ENCODE data around the gene KRTAP10-6.
"Not testable (repeated sequence)": the region's sequence is repeated elsewhere in the genome, so short reads cannot be mapped to it uniquely, and the experiment has no call there.

The KRTAP10-6 gene

DNA sequence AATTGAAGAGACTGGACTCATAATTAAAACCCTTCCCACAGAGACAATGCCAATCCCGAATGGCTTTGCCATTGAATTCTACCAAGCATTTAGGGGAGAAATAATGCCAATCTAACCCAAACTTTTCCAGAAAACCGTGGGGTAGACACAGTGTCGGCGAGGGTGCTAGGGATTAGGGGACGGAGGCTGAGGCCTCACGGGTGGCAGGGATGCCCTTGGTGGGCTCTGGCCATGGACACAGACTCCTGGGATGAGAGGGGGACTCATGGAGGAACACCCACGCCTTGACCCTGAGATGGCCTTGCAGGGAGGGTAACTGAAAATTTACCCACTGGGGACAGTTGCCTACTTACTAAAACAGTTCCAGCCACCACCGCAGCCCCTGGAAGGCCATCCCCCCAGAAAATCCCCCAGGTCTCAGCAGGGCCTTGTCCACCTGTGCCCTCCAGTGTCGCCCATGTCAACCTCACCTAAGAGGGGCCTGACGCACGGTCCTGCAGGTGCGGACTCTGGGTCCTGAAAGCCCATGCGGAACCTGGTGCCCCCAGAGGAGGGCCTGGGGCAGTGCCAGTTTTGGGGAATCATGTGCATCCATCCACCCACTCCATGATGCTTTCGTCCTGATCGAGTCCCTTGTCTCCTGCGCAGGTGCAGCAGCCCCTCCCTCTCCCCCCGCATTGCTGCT, 13.8 kb downstream of the KRTAP10-6 start:
- DNase-seq (ENCODE audit: low read depth) = no peak

DNA sequence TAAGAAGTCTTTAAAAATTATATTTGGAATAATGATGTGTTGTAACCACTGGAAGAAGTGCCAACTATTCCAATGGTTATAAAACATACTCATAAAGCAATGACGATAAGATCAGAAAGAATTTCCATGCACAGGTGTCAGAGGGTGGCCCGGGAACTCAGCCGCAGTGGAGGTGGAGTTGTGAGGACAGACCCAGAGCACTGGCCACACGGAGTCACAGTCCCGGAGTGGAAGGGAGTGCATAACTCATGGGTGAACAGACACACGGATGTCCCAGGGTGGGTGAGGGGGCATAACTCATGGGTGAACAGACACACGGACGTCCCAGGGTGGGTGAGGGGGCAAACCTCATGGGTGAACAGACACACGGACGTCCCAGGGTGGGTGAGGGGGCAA, 16.3 kb downstream of the KRTAP10-6 start:
- no peak for DNase-seq (ENCODE audit: low read depth)

DNA sequence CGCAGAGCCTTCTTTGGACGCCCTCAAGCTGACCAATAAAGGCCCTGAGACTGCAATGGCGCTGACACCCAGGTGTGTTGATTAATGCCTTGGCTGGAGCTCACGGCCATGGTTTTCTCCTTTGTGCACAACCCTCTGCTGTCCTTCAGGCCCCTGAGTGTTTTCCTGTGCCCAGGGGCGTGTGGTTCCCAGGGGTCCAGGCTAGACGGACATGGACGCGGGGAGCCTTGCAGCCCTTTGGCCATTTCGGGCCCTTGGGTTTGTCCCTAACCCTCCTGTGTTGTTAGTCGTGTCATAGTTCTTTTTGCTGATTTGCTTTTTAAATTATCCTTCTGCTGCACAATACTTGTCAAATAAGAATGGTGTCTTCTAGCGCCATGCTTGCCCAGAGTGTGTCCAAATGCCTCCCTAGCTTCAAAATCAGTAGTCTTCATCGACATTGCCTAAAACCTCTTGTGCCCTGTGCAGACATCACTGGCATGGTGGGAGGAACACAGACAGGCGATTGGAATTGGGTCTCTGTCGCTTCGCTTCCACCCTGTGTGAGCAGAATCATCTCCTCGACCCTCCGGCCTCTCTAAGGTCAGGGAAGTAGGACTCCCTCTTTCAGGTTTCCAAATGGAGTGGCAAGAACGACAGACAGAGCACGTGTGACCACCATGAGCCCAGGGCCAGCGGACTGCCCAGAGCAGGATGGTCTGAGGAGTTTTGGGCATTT, 16.8 kb downstream of the KRTAP10-6 start:
- no peak for DNase-seq (ENCODE audit: low read depth)

DNA sequence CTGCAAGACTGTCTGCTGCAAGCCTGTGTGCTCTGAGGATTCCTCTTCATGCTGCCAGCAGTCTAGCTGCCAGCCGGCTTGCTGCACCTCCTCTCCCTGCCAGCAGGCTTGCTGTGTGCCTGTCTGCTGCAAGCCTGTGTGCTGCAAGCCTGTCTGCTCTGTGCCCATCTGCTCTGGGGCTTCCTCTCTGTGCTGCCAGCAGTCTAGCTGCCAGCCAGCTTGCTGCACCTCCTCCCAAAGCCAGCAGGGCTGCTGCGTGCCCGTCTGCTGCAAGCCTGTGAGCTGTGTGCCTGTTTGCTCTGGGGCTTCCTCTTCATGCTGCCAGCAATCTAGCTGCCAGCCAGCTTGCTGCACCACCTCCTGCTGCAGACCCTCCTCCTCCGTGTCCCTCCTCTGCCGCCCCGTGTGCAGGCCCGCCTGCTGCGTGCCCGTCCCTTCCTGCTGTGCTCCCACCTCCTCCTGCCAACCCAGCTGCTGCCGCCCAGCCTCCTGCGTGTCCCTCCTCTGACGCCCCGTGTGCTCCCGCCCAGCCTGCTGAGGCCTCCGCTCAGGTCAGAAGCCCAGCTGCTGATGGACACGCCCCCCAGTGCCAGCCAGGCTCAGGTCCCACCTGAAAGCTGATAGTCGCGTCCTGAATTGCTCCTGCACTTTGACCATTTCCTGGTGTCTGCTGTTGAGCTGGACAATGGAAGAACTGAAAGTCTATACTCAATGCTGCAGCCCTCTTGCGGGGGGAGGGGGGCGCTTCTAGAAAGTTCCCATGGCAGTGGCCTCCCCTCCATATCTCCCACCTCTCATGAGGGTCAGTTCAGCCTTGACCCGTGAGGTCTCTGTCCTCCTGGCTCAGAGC, 17.6 kb downstream of the KRTAP10-6 start:
- no peak for DNase-seq (ENCODE audit: low read depth)

DNA sequence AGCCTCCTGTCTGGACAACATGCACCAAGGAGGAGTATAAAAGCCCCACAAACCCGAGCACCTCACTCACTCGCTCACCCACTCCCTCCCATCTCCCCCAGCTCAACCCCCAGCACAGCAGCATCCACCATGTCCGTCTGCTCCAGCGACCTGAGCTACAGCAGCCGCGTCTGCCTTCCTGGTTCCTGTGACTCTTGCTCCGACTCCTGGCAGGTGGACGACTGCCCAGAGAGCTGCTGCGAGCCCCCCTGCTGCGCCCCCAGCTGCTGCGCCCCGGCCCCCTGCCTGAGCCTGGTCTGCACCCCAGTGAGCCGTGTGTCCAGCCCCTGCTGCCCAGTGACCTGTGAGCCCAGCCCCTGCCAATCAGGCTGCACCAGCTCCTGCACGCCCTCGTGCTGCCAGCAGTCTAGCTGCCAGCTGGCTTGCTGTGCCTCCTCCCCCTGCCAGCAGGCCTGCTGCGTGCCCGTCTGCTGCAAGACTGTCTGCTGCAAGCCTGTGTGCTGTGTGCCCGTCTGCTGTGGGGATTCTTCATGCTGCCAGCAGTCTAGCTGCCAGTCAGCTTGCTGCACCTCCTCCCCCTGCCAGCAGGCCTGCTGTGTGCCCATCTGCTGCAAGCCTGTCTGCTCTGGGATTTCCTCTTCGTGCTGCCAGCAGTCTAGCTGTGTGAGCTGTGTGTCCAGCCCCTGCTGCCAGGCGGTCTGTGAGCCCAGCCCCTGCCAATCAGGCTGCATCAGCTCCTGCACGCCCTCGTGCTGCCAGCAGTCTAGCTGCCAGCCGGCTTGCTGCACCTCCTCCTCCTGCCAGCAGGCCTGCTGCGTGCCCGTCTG, 18.5 kb downstream of the KRTAP10-6 start, which contains the start of gene KRTAP10-4:
Gene KRTAP10-4 (plus strand): TSS at position 100 of the 827 bp plus-strand sequence. CDS start 30 bp downstream, at position 130.
- not testable (repeated sequence) for DNase-seq (ENCODE audit: low read depth)

DNA sequence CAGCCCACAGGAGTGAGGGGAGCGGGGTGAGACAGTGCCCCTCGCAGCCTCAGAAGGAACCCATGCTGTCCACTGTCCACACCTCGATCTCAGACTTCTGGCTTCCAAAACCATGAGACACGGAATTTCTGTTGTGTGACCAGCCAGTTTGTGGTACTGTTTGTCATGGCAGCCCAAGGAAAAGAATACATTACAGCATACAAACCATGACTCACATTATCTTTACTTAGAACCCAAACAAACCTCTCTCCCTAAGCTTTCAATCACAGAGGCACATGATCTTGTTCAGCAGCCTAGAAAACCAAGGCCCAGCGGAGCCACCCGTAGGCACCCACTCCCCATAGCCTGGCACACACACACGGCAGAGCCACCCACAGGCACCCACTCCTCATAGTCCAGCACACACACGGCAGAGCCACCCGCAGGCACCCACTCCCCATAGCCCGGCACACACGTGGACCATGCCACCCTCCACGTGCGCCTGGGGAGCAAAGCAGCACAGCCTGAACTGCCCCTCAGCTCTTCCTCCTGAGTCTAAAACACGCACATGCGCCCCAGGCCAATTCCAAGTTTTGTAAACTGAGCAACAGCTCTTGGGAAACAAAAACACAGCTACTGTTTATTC, 19.2 kb downstream of the KRTAP10-6 start:
- no peak for DNase-seq (ENCODE audit: low read depth)

DNA sequence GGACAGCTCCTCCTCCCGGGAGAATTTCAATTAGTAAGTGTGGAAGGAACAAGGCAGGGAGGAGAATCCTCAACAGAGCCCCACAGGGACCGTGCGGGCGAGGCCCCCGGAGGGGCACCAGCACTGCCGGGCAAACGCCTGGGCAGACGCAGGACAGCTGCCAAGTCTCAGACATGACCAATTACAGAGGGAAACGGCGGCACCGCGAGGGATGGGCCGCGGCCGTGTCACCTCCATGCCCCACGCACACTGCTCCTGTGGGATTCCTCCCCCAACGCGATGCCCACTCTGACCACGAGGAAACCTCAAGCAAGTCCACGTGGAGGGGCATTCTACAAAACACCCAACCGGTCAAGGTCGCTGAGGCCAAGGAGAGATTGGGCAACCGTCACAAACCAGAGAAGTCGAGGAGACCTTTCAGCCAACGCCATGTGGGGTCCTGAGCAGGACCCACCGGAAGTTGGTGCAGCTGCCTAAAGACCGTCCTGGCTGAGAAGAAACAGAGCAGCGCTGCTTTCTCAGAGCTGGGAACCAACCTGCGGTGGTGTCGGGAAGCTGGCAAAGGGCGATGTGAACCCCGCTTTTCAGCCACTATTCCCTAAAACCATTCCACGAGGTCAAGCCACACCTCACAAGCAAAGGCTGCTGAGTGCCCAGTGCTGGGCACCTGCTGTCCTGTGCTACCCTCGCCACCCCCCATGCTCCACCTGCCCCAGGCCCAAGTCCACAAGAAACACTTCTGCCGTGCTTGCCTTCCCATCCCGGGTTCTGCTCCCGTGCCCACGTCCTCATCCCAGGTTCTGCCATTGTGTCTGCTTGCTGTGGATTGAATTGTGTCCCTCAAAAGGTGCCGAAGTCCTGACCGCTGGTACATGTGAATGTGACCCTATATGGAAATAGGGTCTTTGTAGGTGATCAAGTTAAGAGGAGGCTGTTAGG, 20.2 kb downstream of the KRTAP10-6 start:
- no peak for DNase-seq (ENCODE audit: low read depth)

DNA sequence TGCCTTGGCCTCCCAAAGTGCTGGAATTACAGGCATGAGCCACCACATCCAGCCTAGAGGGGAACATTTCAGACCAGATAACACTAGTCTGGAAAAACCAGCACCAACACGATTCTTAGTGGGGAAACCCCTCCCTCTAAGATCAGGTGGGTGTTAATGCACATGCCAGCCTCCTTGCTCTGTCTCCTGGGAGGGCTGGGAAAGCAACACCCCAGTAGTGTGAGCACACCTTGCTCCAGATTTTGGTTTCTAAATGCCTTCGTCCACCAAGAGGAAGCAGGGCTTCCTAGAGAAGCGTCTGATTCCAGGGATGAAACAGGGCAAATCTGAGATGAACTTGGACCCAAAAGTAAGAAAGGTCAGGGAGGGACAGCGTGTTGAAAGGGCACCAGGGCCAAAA, 21.0 kb downstream of the KRTAP10-6 start:
- DNase-seq (ENCODE audit: low read depth) = no peak

DNA sequence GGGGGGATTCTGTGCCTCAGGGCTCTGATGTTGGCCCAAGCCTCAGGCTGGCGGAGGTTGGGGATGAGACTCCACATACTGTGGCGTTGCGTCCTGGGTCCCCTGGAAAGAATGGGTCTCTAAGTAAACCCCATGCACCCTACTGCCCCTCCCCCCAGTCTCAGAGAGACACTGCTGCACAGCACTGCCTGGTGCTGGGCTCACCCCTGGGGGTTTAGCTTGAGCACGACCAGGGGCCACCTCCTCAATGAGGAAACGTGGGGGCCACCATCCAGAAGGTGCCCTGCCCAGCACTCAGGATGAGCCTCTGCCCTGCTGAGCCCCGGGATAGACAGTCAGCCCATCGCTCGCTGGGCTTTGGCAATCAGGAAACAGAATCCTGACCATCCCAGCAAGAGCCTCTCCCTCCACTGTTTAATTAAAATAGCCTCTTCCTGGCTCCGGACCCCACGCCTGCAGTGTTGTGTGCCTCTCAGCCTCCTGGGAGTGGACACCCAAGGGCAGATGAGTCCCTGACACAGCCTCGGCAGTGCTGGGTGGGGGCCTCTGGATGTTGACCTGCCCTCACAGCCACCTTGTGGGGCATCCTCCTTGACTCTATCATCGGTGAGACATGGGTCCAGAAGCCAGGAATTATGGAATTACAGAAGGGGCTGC, 22.3 kb downstream of the KRTAP10-6 start:
- DNase-seq (ENCODE audit: low read depth) = no peak

DNA sequence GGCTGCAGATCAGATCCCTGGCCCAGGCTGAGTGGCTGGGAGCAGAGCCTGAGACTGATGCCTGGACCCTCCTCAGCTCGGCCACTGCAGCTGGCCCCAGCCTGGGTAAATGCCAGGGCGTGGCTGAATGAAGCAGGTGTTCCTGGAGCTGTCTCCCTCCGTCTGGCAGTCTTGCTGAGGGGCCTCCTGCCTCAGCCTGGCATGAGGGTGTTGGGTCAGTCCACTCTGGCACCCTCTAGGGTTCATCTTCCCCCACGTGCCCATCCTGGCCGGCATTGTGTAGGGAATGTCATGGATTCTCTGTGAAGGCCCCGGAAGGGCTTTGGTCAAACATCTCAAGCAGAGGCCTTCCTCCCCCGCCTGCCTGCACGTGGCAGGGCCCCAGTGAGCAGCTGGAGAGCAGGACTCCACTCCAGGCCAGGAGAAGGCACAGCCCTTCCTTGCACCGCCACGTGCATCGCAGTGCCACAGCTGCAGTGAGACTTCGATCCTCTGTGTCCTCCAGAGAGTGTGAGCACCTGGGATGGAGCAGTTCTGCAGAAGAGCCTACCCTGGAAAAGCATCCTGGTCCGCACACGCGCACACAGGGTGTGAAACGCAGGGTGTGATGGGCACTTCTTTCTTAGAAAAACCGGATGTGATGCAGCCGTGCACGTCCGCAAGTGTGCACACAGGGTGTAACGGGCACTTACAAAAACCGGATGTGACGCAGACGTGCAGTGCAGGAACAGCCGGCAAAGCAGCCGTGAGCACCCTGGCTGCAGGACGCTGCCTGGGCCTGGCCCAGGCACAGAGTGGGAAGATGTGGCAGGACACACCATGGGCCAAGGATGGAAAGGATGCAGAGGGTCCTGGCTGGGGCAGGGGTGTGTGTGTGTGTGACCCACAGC, 23.4 kb downstream of the KRTAP10-6 start:
- no peak for DNase-seq (ENCODE audit: low read depth)

DNA sequence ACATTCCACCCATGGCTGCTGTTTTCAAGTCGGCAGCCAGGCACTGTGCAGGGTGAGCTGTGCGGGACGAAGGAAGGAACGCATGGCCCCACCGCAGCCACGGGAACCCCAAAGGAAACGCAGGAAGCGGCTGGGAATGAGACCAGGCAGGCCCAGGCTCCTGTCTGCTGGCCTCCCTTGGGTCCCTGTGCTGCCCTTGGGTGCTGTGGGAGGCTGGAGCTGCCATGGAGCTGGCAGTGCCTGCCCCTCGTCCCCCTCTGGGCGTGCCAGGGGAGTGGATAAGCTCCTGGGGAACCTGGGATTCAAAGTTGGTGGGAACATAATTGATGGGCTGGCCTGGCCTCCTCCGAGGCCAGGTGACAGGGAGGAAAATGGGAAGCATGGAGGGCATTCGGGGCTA, 24.0 kb downstream of the KRTAP10-6 start:
- no peak for DNase-seq (ENCODE audit: low read depth)

DNA sequence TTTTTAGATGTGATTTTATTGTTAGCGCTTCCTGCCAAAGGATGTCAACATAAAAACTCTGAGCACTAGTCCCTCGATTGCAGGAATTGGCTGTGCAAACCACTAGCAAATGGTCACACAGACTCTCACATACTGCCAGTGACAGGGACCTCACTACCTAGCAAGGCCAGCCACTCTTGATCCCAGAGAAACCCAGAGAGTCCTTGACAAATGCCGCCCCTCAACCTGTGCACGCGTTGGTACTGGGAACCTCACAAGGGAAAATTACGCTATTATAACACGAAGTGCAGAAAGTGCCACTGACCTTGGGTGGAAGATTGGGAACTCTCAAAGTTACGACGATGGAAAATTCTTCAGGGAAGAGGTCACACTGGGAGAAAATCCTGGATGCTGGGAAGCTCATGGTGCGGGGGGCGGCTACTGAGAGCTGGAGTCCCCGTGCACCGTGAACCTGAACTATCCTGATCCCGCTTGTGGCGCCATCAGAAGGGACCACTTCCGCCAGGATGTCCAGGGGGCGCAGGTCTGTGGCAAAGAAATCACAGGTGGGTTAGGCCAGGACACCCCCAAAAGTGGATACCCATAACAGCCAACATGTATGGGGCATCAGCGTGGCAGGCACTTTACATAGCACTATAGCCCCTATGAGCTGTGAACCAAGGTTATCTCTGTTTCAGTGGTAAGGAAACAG, 24.7 kb downstream of the KRTAP10-6 start:
- DNase-seq (ENCODE audit: low read depth) = no peak

DNA sequence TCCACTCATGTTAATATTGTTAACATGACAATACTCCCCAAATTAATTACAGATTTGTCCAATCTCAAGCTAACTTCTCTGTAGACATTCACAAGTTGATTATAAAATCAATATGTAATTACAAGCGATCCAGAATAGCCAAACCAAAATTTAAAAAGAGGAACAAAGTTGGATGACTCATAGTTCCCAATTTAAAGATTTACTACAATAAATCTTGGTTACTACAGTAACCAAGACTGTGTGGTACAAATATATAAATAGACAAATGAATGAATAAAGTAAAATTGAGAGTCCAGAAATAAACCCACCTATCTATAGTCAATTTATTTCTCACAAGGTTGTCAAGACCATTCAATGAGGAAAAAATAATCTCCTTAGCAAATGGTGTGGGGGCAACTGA, 25.9 kb downstream of the KRTAP10-6 start:
- DNase-seq (ENCODE audit: low read depth) = no peak

DNA sequence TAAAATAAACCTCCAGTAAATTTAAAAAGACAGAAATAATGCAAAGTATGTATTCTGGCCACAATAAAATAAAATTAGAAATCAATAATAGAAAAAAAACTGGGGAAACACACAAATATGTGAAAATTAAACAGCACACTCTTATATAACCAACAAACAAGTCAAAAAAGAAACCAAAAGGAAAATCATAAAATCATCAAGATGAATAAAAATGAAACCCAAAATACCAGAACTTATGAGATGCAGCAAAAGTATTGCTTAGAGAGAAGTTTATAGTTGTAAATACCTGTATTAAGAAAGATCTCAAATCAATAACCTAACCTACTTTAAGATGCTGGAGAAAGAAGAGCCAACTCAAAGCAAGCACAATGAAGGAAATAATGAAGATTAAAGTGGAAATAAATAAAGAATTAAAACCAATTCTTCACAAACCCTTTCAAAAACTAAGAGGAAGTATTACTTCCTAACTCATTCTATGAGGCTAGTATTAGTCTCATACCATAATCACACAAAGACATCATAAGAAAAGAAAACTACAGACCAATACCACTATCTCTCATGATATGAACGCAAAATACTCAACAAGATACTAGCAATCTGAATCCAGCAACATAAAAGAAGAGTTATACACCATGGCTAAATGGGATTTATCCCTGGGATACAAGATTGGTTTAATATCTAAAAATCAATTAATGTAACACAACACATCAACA, 27.3 kb downstream of the KRTAP10-6 start:
- no peak for DNase-seq (ENCODE audit: low read depth)

DNA sequence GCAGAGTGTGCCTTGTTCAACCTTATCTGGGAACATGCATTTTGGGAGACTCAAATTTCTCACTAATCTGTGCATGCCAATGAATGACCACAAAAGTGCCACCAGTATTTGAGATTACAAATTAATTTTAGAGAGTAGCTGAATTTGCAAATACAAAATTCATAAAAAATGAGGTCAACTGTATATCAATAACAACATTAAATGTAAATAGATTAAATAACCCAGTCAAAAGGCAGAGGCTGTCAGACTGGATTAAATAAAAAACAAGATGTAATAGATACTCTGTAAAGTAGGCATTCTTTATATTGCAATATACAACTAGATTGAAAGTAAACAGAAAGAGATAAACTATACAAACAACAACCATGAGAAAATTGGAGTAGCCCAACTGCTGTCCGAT, 28.2 kb downstream of the KRTAP10-6 start:
- no peak for DNase-seq (ENCODE audit: low read depth)

DNA sequence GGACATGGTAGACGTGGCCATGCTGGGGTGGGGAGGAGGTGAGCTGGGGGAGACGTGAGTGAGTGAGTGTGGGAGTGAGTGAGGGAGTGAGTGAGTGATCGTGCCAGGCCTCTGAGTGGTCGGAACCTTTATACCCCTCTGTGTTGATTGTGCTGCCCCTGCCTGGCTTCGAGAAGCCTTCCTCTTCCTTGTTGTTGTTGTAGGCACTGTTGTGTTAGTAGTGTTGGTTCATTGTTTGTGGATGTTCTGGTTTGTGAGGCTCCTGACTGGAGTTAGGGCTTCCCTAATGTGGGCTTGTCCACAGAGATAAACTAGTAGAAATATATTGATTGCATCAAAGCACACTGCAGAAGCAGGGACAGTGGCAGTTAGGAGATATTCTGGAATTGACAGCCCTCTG, 33.6 kb downstream of the KRTAP10-6 start, which contains the start of gene KRTAP10-3:
Gene KRTAP10-3 (minus strand): TSS at position 101 of the 400 bp plus-strand sequence. CDS start 80 bp downstream, at position 21.
- no peak for DNase-seq (ENCODE audit: low read depth)

DNA sequence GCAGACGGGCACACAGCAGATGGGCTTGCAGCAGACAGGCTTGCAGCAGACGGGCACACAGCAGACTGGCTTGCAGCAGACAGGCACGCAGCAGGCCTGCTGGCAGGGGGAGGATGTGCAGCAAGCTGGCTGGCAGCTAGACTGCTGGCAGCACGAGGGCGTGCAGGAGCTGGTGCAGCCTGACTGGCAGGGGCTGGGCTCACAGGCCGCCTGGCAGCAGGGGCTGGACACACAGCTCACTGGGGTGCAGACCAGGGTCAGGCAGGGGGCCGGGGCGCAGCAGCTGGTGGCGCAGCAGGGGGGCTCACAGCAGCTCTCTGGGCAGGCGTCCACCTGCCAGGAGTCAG, 34.0 kb downstream of the KRTAP10-6 start:
- DNase-seq (ENCODE audit: low read depth) = not testable (repeated sequence)
